ENCODE results near the gene VANGL1. TPM values are rescaled to one million over a fixed set of nuclear protein-coding genes. Genes with fewer than 3 reads are reported as not detected.

Gene VANGL1
- total and polyA plus RNA-seq, 2 of the 13 experiments (the other 11 are each of a cell fraction or from before 2014, with no cell fraction given): 5.3 to 9.4 TPM

DNA sequence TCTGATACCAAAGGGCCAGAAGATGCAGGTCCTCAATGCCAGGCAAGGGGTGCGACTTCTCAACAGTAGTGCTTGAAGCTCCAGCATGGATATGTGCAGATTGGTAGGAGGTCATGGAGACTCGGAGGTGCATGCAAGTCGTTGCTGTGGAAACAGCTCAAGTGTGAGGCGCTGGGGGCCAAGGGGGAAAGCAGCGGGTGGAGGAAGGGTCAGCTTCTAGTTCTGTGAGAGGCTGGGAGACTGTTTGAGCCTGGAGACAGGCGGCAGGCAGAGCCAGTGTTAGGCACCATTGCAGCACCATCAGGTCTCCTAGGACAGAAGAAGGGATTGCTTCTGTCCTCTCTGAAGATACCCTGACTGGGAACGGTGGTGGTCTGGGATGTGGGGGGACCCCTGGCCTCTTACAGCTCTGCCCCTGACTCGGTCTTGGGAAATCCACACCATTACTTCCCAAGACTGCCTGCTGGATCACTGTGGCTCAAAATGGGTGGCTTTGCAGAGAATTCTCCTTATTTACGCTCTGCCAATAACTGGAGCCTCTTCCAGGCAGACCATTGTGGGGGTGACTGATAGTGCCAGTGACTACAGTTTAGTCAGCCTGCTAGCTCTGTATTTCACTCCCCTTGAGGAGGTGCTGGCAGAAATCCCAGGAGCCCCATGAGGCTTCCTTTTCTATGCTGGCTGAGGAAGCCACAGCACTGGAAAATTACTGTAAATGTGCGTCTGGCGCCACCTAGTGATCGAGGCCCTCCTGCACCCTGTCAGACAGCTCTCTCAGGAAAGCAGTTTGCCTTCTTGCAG is 46.3 kb upstream of the VANGL1 start (continued):
- TF ChIP-seq, protein P1, sequence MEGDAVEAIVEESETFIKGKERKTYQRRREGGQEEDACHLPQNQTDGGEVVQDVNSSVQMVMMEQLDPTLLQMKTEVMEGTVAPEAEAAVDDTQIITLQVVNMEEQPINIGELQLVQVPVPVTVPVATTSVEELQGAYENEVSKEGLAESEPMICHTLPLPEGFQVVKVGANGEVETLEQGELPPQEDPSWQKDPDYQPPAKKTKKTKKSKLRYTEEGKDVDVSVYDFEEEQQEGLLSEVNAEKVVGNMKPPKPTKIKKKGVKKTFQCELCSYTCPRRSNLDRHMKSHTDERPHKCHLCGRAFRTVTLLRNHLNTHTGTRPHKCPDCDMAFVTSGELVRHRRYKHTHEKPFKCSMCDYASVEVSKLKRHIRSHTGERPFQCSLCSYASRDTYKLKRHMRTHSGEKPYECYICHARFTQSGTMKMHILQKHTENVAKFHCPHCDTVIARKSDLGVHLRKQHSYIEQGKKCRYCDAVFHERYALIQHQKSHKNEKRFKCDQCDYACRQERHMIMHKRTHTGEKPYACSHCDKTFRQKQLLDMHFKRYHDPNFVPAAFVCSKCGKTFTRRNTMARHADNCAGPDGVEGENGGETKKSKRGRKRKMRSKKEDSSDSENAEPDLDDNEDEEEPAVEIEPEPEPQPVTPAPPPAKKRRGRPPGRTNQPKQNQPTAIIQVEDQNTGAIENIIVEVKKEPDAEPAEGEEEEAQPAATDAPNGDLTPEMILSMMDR (CRISPR knock-in tag; IDR thresholded peaks at IDR 0.05): peak; percentile 86
- TF ChIP-seq ZSCAN20 (CRISPR knock-in tag; IDR thresholded peaks at IDR 0.05; ENCODE audit: borderline replicate concordance) (no peak), ZNF557 (CRISPR knock-in tag; IDR thresholded peaks at IDR 0.05) (no peak), SUZ12 (IDR thresholded peaks at IDR 0.05; ENCODE audit: low read depth, low read length) (0 out of 2 replicates have a peak, but pooled peaks have one; percentile 6)
- TF ChIP-seq, protein P2, sequence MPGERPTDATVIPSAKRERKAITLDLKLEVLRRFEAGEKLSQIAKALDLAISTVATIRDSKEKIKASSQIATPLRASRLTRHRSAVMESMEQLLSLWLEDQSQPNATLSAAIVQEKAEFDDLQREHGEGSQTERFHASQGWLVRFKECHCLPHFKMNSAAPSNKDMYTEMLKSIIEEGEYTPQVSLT (CRISPR knock-in tag; IDR thresholded peaks at IDR 0.05; ENCODE audit: borderline replicate concordance, low read depth): no peak

DNA sequence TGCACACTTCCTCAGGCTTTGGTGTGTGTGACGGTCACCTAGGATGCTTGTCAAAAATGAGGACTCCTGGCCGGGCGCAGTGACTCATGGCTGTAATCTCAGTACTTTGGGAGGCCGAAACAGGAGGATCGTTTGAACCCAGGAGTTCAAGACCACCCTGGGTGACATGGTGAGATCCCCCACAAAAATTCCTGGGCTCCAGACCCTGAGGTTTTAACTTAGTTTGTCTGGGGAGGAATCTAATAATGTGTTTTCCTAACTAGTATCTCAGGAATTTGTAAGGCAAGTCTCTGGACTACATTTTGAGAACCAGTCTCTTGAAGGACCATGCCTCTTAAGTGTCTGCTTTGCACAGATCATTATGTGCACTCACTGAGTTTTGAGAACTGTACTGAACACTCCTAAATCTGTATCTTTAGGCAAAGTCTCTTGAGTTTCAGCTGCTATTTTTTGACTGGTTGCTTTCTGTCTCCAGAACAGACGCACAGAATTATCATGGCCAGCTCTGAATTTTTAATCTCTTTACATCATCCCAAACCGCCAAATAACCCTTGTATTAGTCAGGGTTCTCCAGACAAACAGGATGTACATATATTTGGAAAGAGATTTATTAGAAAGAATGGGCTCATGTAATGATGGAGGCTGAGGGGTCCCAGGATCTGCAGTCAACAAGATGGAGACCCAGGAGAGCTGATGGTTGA is 45.5 kb upstream of the VANGL1 start:
- Histone ChIP-seq H3K9me3 (ENCODE audit: low read length) (no peaks in the 10 kb centered on the region), H4K20me1 (ENCODE audit: insufficient read depth, low read length) (no peaks in the 10 kb centered on the region), H3K4me1 (ENCODE audit: insufficient read depth, low read length) (no peaks in the 10 kb centered on the region), H3K27ac (ENCODE audit: extremely low read length, insufficient read depth, low read length) (no peak overlapping the region), H3K4me3 (replicated peaks in 1 of 3; ENCODE audit: insufficient read depth in 1 of 3, low read depth in 2 of 3, low read length in 3 of 3) (no peak overlapping the region), H3K36me3 (replicated peaks in 1 of 2; ENCODE audit: control insufficient read depth in 1 of 2, insufficient read depth in 2 of 2, low read length in 2 of 2) (no peaks in the 10 kb centered on the region), H3K27me3 (ENCODE audit: control insufficient read depth in 1 of 2, insufficient read depth in 2 of 2, low read length in 2 of 2) (no peaks in the 10 kb centered on the region), H3K79me2 (ENCODE audit: insufficient read depth, low read length) (no peaks in the 10 kb centered on the region), H2AFZ (ENCODE audit: low read length) (no peak overlapping the region), H3K4me2 (ENCODE audit: low read depth, low read length) (no peak overlapping the region), H3K9ac (ENCODE audit: insufficient read depth, low read depth, low read length) (no peak overlapping the region)
- FAIRE-seq: no peak
- WGBS (ENCODE audit: low lambda C conversion rate): 46% methylated on average over 2 of the region's 7 CpGs
- BruUV-seq (replicated peaks): no TSS peak
- no peak for DNase-seq (ENCODE audit: low spot score)
- ATAC-seq: no peak
- POLR2A ChIA-PET: no interaction called here
- TF ChIP-seq, protein P3, sequence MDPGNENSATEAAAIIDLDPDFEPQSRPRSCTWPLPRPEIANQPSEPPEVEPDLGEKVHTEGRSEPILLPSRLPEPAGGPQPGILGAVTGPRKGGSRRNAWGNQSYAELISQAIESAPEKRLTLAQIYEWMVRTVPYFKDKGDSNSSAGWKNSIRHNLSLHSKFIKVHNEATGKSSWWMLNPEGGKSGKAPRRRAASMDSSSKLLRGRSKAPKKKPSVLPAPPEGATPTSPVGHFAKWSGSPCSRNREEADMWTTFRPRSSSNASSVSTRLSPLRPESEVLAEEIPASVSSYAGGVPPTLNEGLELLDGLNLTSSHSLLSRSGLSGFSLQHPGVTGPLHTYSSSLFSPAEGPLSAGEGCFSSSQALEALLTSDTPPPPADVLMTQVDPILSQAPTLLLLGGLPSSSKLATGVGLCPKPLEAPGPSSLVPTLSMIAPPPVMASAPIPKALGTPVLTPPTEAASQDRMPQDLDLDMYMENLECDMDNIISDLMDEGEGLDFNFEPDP (CRISPR knock-in tag; conservative IDR thresholded peaks at IDR 0.05): no peak
- TF ChIP-seq, protein P4, sequence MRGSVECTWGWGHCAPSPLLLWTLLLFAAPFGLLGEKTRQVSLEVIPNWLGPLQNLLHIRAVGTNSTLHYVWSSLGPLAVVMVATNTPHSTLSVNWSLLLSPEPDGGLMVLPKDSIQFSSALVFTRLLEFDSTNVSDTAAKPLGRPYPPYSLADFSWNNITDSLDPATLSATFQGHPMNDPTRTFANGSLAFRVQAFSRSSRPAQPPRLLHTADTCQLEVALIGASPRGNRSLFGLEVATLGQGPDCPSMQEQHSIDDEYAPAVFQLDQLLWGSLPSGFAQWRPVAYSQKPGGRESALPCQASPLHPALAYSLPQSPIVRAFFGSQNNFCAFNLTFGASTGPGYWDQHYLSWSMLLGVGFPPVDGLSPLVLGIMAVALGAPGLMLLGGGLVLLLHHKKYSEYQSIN (CRISPR knock-in tag; IDR thresholded peaks at IDR 0.05; ENCODE audit: borderline replicate concordance): no peak
- TF ChIP-seq ZNF333 (CRISPR knock-in tag; IDR thresholded peaks at IDR 0.05; ENCODE audit: borderline replicate concordance) (no peak), PHF21A (CRISPR knock-in tag; IDR thresholded peaks at IDR 0.05) (no peak)
- in situ Hi-C loops (cut with HindIII; ENCODE audit: extremely low pct_ligation_motif_present, low pct_unique_long_range_greater_than_20kb) (loop anchor here (5.0 to 10.0 kb wide), 2 partner anchors 51 to 459 kb away; no protein-coding TSS in a partner anchor), intact Hi-C loops (cut with micrococcal nuclease; ENCODE audit: unreplicated experiment) (loop anchor here (2.0 kb wide), 2 partner anchors 49 to 127 kb away; no protein-coding TSS in a partner anchor)
- CTCF ChIA-PET (ENCODE audit: low intra/inter-chr PET ratio, low total read pairs): interaction anchor here (1.3 to 2.2 kb wide), 2 partner anchors 50 to 458 kb away, joined by 8 to 23 read pairs; no protein-coding TSS in a partner anchor
